C1 segment of cervical spinal cord (tissue), 14 donors: Measurements from ENCODE around the gene TSC1.

Experiments
- DNase-seq, 14 donors: peaks; one replicate each; lab custom pipeline; 2025; lab: John Stamatoyannopoulos, UW

The TSC1 gene

DNA sequence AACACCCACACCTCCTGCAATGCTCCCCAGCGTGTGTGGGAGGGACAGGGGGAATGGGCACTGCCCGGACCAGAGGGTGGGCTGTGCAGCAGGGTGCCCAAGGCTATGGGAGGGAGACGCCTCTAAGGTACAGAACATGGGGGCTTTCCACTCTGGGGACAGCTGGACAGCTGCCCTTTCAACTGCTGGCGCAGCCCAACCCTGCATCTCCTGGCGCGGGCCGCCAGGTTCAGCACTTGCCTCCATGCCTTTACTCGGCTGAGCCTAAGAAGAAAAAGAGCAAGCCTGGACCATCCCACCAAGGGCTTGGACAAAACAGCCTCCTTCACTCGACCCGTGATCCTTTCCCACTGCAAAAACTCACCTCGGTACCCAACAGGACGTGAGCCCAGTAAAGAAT is 81.3 kb downstream of the TSC1 start:
- DNase-seq, result no peak

DNA sequence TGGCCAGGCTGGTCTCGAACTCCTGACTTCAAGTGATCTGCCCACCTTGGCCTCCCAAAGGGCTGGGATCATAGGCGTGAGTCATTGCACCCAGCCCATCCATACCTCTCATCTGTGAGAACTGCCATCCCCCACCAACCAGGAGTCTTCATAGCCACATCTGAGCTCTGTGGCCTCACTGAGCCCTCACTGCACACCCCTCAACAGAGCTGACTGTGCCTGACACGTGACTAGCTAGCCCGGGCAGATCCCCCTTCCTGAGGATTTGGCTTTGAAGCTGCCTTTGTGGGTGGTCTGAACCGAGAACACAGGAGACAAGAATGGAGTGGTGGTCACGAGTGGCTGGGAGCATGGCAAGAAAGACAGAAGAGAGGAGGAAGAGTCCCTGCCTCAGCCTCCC is 81.9 kb downstream of the TSC1 start:
- DNase-seq, result no peak

GRCh38 chr9:132861666-132862065 is 82.8 kb downstream of the TSC1 start:
- DNase-seq, result no peak

DNA sequence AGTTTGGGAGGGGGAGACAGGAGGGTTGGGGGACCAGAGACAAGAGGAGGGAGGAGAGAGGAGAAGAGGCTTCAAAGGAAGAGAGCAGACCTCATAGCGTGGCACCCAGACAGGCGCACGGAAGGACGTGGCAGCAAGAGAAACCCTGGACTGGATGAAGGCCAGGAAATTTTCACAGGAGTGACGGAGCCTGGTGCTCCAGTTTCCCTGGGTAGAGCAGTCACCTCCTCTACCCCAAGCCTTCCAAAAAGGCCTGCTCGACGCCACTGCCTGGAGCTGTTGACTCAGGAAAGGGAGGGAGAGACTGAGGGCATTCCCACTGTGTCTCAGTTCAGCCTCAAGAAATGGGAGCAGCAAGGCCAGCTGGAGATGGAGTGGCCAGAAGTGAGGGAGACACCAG is 85.7 kb downstream of the TSC1 start:
- no peak for DNase-seq

GRCh38 chr9:132857616-132858342 is 86.6 kb downstream of the TSC1 start:
- peak in 1 of 14 donors; percentile 47 for DNase-seq

- peak in 1 of 14 donors; percentile 11 for DNase-seq
Measured at GRCh38 chr9:132857031-132857430, 87.4 kb downstream of the TSC1 start.

DNA sequence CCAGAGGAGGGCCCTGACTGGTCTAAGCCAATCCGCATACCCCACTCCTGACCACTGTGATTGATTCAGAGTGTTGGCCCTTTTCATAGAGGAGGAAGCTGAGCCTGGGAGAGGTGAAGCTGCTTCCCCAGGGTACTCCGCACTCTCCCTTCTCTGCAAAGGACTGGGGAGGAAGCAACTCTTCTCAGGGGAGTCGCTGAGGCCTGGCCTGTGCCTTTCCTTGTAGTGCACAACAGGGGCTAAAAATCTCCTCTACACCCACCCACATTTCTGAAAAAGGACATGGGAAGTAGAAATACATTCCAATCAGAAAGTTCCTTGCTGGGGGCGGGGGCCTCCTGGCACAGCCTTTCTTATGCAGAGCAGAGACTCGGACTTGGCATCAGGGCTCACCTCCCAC is 88.5 kb downstream of the TSC1 start:
- no peak for DNase-seq

DNA sequence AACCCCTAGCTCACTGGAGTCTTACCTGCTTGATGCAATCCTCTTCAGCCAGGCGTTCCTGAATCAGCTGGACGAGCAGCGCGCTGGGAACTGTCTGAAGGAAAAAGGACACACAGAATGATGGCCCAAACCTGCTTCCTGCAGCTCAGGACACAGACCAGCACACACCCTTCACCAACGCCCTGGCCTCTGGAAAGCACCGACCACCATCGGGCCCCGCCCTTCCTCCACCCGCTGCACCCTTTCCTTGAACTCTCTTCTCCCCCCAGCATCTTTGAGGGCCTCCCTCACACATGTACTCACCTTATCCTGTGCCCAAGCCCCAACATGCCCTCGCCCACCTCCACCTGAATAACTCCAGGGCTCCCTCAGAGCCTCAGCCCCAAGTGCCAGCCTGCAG is 89.6 kb downstream of the TSC1 start:
- DNase-seq, result no peak

DNA sequence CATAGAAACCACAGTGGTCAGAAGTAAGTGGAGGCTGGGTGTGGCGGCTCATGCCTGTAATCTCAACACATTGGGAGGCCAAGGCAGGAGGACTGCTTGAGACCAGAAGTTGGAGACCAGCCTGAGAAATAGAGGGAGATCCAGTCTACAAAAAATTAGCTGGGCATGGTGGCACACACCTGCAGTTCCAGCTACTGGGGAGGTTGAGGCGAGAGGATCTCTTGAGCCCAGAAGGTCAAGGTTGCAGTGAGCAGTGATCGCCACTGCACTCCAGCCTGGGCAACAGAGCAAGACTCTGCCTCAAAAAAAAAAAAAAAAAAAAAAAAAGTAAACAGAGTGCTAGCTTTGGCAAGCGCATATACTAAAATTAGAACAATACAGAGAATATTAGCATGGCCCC is 90.9 kb downstream of the TSC1 start:
- DNase-seq, result no peak

- DNase-seq, result no peak
Measured at GRCh38 chr9:132849185-132849706, 95.2 kb downstream of the TSC1 start.

GRCh38 chr9:132846918-132847515 is 97.4 kb downstream of the TSC1 start:
- no peak for DNase-seq

DNA sequence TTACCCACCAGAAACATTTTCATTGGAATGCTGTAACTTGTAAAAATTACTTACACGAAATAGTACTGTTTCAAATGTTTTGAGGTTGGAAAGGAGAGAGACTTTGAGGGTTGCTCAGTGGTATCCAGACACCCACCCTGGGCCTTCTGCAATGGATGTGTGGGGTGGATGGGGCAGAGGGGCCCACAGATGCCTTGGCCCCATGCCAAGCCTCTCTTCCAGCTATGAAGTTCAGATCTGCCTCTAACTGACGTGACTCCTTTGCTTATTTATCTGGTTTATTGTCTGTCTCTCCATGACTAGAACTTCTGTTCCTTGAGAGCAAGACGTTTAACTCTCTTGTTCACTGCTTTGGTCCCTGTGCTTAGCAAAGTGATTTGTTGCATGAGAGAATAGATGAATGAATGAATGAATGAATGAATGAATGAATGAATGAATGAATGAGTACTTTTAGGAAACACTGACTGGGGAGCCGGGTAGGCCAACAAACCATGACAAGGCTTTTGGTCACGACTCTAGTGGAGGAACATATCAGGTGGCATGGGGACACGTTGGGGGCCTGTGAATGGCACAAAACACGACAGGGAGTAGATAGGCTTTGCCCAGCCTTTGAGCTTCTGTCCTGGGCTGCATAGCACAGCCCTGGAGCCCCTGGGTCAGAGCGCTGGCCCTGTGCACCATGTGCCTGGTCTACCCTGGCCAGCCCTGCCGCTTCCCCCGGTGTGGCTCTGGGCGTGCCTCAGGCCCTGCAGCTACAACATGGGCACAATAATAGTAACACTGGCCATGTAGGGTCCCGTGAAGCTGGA is 98.1 kb downstream of the TSC1 start:
- DNase-seq, result no peak

DNA sequence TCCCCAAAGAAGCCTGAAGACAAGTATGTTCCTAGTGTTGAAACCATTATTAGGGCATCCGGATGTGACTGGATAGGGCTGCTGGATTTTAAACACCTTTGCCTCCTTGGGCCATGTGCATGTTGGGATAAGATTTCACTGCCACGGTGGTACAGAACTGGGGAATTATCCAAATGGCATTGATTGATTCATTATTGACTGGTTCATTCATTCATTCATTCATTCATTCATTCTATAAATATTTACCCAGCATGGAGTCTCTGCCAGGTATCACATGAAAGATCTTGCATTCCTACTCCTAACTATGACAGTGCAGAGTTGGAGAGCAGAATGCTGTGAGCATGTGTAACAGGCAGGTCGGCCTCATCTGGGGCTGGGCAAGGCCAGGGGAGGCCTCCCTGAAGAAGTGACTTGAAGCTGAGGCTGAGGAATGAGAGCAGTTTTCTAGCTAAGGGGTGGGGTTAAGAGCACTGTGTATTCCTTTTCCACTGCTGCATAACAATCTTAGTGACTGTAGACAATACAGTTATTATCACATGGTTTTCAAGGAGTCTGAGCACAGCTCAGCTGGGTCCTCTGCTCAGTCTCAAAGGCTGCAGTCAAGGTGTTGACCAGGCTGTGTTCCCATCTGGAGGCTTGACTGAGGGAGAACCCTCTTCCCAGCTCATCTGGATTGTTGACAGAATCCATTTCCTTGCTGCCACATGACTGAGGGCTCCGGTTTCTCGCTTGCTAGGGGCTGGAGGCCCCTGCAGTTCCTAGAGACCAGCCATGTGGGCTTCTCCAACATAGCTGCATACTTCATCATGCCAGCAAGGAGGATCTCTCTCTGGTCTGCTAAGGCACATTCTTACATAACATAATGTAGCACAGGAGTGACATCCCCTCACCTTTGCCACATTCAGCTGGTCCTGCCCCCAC is 102.0 kb downstream of the TSC1 start:
- no peak for DNase-seq
